CD4-positive, alpha-beta T cell treated with Interferon alpha-2 for 1 hour (primary cell): ENCODE results near the gene DGKZ.

Source experiments
- DNase-seq, 2 donors: peaks; one replicate each; pipeline ENCODE4 v3.0.0-alpha.2; 2020 to 2022

The DGKZ gene

DNA sequence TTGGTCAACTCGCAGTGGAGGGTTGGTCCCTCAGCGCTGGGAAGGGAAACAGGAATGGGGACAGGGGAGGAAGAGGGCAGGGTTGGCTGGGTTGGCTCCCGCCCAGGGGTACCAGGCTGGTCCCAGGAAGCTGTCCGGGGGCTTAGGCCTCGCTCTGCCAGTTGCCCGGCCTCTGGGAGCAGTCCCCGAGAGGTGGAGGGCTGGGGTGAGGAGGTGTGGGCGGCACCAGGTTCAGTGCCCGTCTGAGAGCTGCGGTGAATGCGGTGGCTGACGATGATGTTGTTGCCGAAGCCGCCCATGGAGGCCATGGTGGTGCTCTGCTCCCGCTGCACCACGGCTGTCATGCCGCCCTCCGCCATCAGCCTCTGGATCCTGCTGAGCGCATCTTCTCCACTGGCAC lies 50.3 kb downstream of the DGKZ start:
- DNase-seq = no peak

DNA sequence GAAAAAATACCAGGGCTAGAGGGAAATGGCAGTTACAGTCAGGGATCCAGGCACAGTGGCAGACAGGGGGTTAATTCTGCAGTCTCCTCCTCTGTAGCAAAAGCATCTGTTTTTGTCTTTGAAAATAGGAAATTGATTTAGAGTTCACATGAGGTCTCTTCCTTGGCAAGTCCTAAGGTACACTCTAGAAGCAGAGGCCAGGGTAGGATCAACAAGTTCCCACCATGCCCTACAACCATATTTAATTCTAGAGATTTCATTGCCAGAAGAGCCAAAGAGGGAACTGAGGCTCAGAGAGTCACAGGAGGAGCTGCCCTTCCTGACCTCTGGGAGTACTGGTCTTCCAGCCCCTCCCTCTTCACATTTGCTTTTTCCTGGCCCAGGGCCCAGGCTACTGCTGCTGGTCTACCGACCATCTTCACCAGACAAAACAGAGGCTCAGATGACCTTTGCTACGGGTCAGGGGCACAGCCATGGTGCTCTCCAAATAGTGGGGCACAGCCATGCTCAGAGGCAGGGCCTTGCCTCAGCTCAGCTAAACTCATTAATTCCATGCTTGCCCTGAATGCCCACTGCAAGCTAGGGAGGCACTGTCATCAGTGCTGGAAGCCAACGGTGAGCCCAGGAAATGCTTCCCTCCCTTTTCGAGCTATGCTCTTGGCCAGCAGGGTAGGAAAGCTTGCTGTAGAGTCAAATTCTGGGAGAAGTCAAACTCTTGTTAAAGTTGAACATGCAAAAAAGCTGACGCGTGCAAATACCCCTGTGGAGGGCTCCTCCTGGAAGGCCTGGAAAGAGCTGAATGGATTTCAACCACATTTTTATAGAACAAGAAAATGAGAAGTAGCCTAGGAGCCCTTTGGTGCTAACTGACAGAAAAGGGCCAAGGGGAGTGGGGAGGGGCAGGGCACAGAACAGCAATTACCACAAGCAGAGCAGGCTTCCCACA lies 56.0 kb downstream of the DGKZ start:
- no peak for DNase-seq

DNA sequence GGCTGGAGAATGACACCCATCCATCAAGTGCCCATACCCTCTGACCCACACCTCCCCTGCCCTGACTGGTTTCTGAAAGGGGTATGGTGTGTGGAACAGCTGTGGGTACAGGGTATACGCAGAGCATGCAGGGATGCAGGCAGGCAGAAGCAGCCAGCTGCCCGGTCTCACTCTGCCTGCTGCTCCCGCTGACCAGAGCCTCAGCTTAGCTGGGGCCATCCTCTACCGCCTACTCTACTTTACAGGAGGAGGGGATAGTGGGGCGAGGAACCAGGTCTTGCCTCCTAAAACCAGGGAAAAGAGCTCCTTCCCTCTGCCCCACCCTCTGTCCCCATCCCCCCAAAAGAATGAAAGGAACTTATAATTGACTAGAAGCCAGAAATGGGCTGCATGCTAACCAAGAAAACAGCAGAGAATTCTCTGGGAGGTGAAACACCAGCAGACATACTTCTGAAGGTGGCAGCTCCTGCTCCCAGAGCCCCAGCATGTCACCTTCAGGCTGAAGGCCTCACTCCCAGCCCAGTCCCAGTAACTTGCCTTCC lies 57.3 kb downstream of the DGKZ start:
- DNase-seq = no peak

DNA sequence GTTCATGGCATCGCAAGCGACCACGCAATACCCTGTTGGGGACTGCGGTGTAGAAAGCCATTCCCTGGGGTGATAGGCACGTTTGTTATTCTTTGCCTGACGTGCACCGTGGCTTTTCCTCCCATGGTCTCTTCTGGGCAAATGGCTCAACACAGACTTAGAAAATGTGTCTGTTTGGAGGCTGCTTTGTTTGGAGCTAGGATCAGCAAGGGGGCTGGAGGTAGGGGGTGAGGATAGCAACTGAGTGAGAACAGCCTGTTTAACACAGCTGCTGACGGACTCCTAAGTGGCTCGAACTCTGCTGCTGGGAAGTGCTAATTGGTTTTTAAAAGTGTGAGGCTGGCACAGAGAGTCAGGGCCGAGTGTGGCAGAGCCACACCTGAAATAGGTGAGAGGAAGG lies 60.4 kb downstream of the DGKZ start:
- no peak for DNase-seq

DNA sequence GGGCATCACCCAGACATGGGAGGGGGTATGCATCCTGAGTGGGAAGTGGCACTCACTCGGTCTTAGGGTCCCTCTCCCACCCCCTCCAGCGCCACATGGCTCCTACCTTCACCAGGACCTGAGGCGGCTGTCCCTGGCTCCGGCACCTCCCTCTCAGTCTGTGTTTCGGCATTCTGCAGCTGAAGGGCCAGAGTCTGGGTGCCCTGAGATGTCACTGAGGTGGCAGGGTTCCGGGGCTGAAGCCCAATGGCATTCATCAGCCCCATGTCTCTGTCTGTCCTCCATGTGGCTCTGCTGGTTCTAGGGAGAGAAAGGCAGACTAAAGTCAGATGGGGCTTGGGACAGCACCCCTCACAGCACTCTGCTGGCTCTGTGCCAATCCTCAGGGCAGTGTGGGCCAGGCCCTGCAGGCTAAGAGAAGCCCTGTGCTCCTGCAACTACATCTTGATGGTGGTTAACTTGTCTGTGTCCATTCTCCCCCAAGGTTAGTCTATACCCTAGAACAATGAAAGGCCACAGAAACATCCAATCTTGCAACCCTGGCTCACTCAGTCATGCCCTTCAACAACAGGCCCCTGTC lies 61.2 kb downstream of the DGKZ start:
- no peak for DNase-seq

DNA sequence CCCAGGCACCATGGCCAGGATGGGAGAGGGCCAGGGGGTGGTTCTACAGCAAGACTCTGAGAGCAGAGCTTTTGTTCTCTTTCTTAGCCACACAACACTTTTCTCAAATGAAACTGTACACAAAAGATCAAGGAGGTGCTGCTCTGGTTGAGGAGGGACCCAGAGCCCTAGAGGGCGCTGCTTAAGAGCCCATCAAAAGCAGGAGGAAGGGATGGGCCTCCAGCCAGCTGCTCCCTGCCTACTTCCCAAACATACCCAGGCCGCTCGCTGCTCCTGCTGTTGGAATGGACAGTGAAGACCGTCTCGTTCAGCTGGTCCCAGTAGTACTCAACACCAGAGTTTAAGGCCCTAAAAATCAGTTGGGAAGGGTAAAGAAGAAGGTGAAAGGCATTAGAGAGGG lies 62.8 kb downstream of the DGKZ start:
- DNase-seq = no peak

DNA sequence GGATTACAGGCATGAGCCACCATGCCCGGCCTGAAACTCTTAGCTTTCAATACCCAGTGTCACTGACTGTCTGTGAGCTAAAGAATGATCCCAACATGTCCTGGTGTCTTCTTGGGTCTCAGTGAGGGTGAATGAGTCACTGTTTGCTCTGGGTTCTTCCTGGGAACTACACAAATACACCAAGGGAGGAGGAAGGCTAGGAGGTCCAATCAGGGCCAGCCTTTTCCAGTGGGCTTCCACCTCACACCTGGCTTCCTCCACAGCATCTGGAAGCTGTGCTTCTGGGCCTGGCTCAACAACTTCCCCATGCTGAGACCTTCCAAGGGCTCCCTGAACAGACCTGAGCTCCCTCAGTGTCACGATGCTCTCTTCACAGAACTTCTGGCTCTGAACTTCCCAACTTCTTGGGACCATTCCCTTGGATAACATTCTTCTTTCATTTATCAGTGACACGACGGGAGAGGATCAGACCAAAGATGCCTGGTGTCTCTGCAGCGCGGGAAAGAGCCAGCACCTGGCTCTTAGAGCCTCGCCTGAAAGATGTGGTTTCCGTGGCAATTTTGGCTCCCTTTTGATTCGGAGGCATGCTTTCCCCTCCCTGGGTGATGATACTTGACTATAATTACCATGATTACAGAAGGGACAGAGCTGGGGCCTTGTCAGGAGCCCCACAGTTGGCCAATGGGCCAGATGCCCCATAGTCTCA lies 66.7 kb downstream of the DGKZ start:
- no peak for DNase-seq

DNA sequence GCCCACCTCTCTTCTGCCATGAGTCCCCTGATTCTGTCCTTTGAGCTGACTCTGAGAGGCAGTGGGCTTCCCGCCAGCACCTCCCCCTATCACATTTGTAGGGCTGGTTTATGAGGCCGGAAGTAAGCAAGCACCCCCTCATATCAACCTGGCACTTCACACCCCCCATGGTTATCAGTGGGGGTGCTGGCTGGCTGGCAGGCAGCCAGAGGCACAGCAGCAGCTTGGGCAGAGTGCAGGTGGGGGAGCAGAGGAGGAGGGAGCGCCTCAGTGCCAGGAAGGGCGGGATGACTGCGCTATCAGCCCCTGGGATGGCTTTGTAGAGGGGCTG lies 67.2 kb downstream of the DGKZ start:
- DNase-seq = no peak

DNA sequence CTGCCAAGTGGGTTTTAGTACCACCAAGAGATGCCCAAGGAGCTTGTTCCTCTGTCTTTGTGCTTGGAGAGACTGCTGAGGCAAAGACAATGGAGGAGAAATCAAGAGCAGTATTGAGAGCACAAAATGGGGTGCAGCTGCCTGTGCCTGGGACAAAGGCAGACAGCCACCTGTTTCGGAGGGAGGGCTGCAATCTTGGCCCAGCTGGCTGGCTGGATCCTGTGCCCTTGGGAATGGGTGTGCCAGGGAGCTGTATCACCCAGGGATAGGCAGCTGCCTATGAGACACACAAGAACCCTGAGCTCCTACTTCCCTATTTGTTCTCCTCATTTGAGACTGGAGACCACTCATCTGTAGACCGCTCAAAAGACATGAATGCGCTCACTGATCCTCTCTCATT lies 67.6 kb downstream of the DGKZ start:
- no peak for DNase-seq

DNA sequence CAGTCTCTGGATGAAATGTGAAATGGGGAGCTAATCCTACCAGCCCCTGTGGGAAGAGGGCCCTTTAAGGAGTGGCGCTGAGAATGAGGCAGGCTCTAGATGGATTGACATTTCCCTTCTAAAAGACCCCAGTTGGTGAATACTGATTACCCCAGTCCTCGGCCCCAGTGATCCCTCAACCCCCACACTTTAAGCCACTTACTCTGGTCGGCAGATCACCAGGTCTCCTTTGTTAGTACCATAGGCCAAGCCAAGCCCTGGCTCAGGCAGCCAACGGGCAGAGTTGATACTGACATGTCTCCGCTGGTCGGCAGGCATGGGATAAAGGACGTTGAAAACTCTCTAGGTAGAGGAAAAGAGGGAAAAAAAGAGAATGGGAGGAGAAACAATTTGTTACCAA lies 70.4 kb downstream of the DGKZ start:
- DNase-seq = no peak

DNA sequence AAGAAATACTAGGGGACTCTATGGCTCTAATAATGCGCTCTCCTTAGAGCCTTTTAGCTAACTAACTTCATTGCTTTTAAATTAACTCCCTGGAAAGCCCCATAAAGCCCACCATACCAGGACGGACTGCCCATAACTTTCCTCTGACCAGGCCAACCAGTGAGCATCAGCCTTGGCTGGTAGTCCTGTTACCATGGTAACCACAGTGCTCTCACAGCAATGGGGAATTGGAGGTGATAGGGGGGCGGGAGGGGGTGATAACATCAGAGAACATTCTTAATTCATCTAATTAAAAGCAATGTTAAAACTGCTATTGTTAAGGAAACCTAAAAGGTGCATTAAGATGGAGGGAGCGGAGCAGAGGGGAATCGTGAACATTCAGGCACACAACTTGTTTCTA lies 71.5 kb downstream of the DGKZ start:
- DNase-seq = no peak

DNA sequence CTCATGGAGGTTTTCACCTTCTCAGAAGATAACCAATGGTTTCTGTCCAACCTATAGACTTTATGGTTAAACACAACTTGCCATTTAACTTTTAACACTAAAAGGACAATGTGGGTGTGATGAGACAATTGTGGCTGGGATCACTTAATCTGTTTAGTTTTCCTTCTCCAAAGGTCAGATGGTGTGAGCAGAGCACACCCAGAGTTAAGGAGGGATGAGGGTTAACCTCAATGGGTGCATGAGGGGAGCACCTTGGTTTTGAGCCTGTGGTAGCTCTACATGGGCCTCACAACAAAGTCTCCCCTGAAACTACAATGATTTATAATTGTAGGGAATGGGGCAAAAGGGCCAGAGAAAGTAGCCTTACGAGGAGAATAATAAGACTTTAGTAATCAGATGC lies 73.2 kb downstream of the DGKZ start:
- DNase-seq = no peak

DNA sequence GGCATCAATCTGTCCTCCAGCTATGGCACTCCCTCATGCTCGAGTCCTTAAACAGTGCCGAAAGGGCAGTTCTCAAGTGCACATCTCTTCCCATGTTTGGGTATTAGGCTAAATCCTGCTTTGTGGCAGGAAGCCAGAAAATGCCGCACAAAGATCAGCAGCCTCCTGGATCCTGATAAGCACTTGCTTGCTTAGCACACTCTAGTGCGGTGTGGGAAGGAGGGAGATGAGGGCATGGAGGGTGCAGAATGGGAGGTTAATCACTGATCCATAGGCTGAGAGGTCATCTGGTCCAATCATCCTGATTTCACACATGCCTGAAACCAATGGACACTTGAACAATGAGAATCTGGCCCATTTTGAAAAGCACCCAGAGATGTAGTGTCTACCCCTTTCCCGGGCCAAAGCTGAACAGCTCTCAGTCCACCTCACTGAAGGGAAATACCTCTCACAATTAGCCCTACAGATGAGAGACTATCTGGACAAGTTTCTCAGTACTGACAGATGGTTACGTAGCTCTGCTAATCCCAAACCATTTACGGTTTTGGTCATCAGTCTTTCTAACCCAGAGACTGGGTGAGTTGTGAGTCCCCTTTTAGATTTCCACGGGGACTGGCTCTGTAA lies 74.1 kb downstream of the DGKZ start:
- DNase-seq = no peak

DNA sequence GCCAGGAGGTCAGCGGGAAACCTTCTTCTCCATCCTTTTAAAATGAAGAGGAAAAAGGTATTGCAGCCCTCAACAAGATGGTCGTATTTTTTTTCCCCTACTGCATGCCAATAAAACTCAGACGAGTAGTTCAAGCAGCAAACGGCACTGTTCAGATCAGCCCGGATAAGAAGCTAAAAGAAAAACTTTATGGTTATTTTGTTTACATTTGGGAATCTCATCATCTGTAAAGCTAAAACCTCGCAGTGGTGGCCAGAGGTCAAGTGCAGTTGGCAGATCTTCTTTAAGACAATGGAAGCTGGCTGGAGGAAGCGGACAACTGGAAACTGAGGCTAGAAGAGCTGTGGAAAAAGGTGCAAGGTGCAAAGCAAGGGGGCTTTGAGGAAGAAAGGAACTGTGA lies 75.3 kb downstream of the DGKZ start:
- no peak for DNase-seq

DNA sequence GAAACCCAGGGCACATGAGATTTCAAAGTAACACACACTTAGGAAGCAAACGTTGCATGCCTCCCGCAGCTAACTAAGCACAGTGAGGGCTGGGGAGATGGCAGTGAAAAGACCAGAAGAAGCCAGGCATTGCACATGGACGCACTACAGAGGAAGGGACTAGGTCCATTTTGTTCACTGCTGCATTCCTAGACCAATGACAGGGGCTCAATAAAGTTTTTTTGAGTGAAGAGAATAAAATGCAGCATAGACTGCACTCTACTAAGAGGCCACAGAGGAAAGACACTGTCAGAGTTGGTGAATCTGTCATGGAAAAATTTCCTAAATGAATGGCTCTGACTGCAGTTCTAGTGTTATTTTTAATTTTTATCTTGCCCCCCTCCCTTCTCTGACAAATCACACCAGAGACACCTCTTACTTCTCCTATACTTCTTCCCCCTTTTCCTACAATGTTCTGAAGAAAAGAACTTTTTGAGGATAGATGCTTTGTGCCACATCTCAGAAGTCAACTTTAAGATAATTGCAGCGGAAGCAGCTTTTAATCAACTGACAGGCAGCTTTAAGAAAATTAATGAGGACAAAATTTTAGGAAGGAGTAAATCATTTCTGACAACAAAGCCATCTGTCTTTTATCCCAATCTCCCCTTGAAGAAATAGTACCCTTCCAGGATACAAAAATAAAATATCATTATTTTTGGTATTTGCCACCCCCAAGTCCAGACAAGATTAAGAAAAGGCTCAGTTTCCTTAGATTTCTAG lies 79.1 kb downstream of the DGKZ start:
- DNase-seq = no peak

DNA sequence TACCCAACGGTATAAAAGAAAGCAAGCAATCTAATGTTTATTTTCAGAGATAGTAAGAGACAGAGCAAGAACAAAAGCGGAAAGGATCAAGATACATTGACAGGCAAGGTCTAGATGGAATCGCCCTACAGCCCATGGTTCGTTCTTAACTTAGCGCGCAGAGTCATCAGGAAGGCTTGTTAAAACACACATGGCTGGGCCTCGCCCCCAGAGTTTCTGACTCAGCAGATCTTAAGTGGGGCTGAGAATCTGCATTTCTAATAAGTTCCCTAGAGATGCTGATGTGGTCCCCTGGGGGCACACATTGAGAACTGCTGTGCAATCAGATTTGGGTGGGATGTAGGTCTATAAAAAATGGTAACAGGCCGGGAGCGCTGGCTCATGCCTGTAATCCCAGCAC lies 80.1 kb downstream of the DGKZ start:
- DNase-seq = no peak

DNA sequence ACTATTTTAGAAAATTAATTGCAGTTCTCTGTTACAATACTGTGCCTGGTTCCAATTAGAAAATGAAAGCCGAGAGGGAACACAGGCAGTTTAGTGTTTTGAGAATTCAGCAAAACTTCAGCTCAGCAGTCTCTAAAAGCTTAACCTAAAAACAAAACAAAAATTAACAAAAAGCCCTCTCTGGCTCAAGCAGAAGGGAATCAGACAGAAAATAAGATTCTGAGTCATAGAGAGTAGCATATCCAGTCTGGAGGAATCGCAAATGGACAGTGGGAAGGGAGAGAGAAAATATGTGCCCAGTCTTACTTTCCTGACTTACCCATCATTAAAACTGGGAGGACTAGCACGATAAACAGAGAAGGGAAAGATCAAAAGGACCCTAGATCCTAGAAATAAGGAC lies 82.5 kb downstream of the DGKZ start:
- no peak for DNase-seq
